ENCODE measurements around the gene OLFM3. TPM values are rescaled to one million over a fixed set of nuclear protein-coding genes. Genes with fewer than 3 reads are reported as not detected.

OLFM3 gene
- total RNA-seq, 1 experiment from 2014 or later = not detected

- intact Hi-C loops (cut with micrococcal nuclease) = no loop called here
- Histone ChIP-seq H3K79me2 (ENCODE audit: insufficient read depth, low read length) (no peaks in the 10 kb centered on the region), H4K20me1 (ENCODE audit: insufficient read depth) (no peaks in the 10 kb centered on the region), H2AFZ (ENCODE audit: low read depth, low read length, poor library complexity, severe bottlenecking) (no peak overlapping the region), H3K27ac (ENCODE audit: low read depth, low read length) (no peak overlapping the region), H3K4me3 (replicated peaks in 1 of 2; ENCODE audit: low read depth in 1 of 2, low read length in 2 of 2) (no peak overlapping the region), H3K27me3 (ENCODE audit: insufficient read depth, low read length) (no peaks in the 10 kb centered on the region), H3K9me3 (ENCODE audit: control insufficient read depth in 1 of 2, insufficient read depth in 1 of 2, low read depth in 1 of 2, low read length in 2 of 2) (no peaks in the 10 kb centered on the region), H3K4me1 (ENCODE audit: control insufficient read depth in 1 of 2, insufficient read depth in 2 of 2, low read length in 2 of 2) (no peaks in the 10 kb centered on the region), H3K9ac (ENCODE audit: low read length) (no peak overlapping the region), H3K4me2 (ENCODE audit: low read length) (no peak overlapping the region), H3K9me2 (ENCODE audit: insufficient read depth) (no peaks in the 10 kb centered on the region), H3K36me3 (ENCODE audit: control insufficient read depth in 1 of 2, insufficient read depth in 2 of 2, low read length in 2 of 2) (no peaks in the 10 kb centered on the region)
- POLR2A ChIA-PET = no interaction called here
- BruUV-seq (replicated peaks) = no TSS peak
- TF ChIP-seq TCF7L2 (IDR thresholded peaks at IDR 0.05; ENCODE audit: borderline replicate concordance, extremely low read depth, insufficient read depth, insufficient read length) = no peak
- TF ChIP-seq YY1 (IDR thresholded peaks at IDR 0.05; ENCODE audit: extremely low read depth, insufficient replicate concordance, low read depth, low read length) = no peak
- TF ChIP-seq EZH2phosphoT487 (IDR thresholded peaks at IDR 0.05; ENCODE audit: borderline replicate concordance) = no peak
- no peak for TF ChIP-seq SP1 (IDR thresholded peaks at IDR 0.05; ENCODE audit: low read depth)
- no peak for ATAC-seq
- CTCF ChIA-PET = no interaction called here
- RAD21 ChIA-PET (ENCODE audit: low non-redundant PET in 1 of 2, low total read pairs in 2 of 2, uncharacterized antibody in 2 of 2, unreplicated experiment in 2 of 2) = no interaction called here
- DNase-seq (ENCODE audit: low read depth, low spot score) = no peak
These were observed 136.8 kb downstream of the OLFM3 start for GRCh38 chr1:101859941-101860340.

GRCh38 chr1:101854271-101854670, 142.5 kb downstream of the OLFM3 start:
- ChIA-PET POLR2A (no interaction called here), RAD21 (ENCODE audit: low non-redundant PET in 1 of 2, low total read pairs in 2 of 2, uncharacterized antibody in 2 of 2, unreplicated experiment in 2 of 2) (no interaction called here), CTCF (no interaction called here)
- H3K79me2 ChIP-seq (ENCODE audit: insufficient read depth, low read length) = no peaks in the 10 kb centered on the region
- no peak for TF ChIP-seq ELF1 (IDR thresholded peaks at IDR 0.05; ENCODE audit: borderline replicate concordance, low read depth)
- TF ChIP-seq ATF3 (IDR thresholded peaks at IDR 0.05) = no peak
- no peak for TF ChIP-seq ZFX (IDR thresholded peaks at IDR 0.05)
- TF ChIP-seq SRF (IDR thresholded peaks at IDR 0.05; ENCODE audit: low read depth) = no peak
- no peak overlapping the region for H3K4me3 ChIP-seq (replicated peaks in 1 of 2; ENCODE audit: low read depth in 1 of 2, low read length in 2 of 2)
- intact Hi-C loops (cut with micrococcal nuclease) = no loop called here
- H3K9ac ChIP-seq (ENCODE audit: low read length) = no peak overlapping the region
- H3K27ac ChIP-seq (ENCODE audit: low read depth, low read length) = no peak overlapping the region
- ATAC-seq (no peak), DNase-seq (ENCODE audit: low read depth, low spot score) (no peak)
- H3K4me2 ChIP-seq (ENCODE audit: low read length) = no peak overlapping the region
- H3K36me3 ChIP-seq (ENCODE audit: control insufficient read depth in 1 of 2, insufficient read depth in 2 of 2, low read length in 2 of 2) = no peaks in the 10 kb centered on the region
- H4K20me1 ChIP-seq (ENCODE audit: insufficient read depth) = no peaks in the 10 kb centered on the region
- H3K9me2 ChIP-seq (ENCODE audit: insufficient read depth) = no peaks in the 10 kb centered on the region
- no peaks in the 10 kb centered on the region for H3K27me3 ChIP-seq (ENCODE audit: insufficient read depth, low read length)
- no peaks in the 10 kb centered on the region for H3K9me3 ChIP-seq (ENCODE audit: control insufficient read depth in 1 of 2, insufficient read depth in 1 of 2, low read depth in 1 of 2, low read length in 2 of 2)
- no peak overlapping the region for H2AFZ ChIP-seq (ENCODE audit: low read depth, low read length, poor library complexity, severe bottlenecking)
- no TSS peak for BruUV-seq (replicated peaks)
- peaks cover 0 to 5% of the 10 kb centered on the region in 2 experiments; a peak in 1 of 4 replicates for H3K4me1 ChIP-seq (ENCODE audit: control insufficient read depth in 1 of 2, insufficient read depth in 2 of 2, low read length in 2 of 2)
